Esophagus muscularis mucosa (tissue), 3 donors: ENCODE measurements around the gene TBC1D22A.

ENCODE experiments used
- POLR2A ChIP-seq: fragments of 450-650 bp; IDR thresholded peaks from one replicate; pipeline ENCODE4 v1.6.1; 2017; ENCODE audit warnings: antibody characterized with exemption, moderate library complexity, mild to moderate bottlenecking, low read depth
- POLR2AphosphoS5 ChIP-seq, 2 donors: sonication (generic); formaldehyde crosslinking; IDR thresholded peaks; one replicate each; pipeline ENCODE4 v1.6.1; 2017; ENCODE audit warnings: antibody characterized with exemption in 2 of 2
- TF ChIP-seq, protein P1 (sequence below), 3 experiments: fragments of 200-600 bp in 2 of 3; fragments of 450-650 bp in 1 of 3; sonication (generic) in 2 of 3; IDR thresholded peaks; one replicate each; pipeline ENCODE4 v1.5.1; 2017 to 2019; ENCODE audit warnings: antibody characterized with exemption in 3 of 3, mild to moderate bottlenecking in 2 of 3, moderate library complexity in 1 of 3

DNA sequence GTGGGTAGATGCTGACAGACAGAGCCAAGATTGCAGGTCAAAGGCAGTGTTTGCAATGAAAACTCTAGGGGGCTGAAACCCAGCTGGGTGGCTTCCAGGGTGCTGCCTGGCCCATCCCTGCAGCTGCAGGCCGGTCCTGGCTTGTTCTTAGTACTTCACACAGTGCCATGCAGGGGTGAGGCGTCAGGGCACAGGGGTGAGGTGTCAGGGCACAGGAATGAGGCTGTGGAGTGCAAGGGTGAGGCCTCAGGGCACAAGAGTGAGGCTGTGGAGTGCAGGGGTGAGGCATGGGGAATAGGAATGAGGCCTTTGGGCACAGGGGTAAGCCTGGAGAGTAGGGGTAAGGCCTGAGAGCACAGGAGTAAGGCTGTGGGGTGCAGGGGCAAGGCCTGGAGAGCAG is 337.6 kb downstream of the TBC1D22A start:
- no peak for TF ChIP-seq POLR2AphosphoS5 (IDR thresholded peaks at IDR 0.05)
- TF ChIP-seq, protein P1, sequence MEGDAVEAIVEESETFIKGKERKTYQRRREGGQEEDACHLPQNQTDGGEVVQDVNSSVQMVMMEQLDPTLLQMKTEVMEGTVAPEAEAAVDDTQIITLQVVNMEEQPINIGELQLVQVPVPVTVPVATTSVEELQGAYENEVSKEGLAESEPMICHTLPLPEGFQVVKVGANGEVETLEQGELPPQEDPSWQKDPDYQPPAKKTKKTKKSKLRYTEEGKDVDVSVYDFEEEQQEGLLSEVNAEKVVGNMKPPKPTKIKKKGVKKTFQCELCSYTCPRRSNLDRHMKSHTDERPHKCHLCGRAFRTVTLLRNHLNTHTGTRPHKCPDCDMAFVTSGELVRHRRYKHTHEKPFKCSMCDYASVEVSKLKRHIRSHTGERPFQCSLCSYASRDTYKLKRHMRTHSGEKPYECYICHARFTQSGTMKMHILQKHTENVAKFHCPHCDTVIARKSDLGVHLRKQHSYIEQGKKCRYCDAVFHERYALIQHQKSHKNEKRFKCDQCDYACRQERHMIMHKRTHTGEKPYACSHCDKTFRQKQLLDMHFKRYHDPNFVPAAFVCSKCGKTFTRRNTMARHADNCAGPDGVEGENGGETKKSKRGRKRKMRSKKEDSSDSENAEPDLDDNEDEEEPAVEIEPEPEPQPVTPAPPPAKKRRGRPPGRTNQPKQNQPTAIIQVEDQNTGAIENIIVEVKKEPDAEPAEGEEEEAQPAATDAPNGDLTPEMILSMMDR (IDR thresholded peaks at IDR 0.05): no peak
- no peak for TF ChIP-seq POLR2A
